K562 (cell line): ENCODE data around the gene SLC34A3. TPM values are rescaled to one million over a fixed set of nuclear protein-coding genes. Genes with fewer than 3 reads are reported as not detected.
A peak's percentile ranks its signal among the peaks of the same experiment; 100 is the strongest.

Experiments
- ATAC-seq: fragments of 200-7000 bp; cut with Tn5 transposase; 3 replicates; pipeline ENCODE4 v1.9.1; 2020; ENCODE audit warnings: moderate library complexity
- BruUV-seq: library from RNA; stranded (reverse); fragments of 400-500 nt; replicated peaks from 2 replicates; lab custom pipeline; 2021; lab: Mats Ljungman, UMichigan
- CTCF ChIA-PET: fragments of 300-600 bp; formaldehyde crosslinking; extraction: SDS; loops from one replicate; lab custom pipeline; 2021; ENCODE audit warnings: low intra/inter-chr PET ratio; lab: Yijun Ruan, JAX
- POLR2A ChIA-PET: fragments of 300-600, 350-650 bp; sonication (Branson Sonifier 250); formaldehyde crosslinking; extraction: SDS; loops from one replicate; lab custom pipeline; 2021; ENCODE audit warnings: antibody characterized with exemption, inconsistent platforms; lab: Yijun Ruan, JAX
- DNase-seq, 4 experiments: peaks; one replicate each; pipeline versions ENCODE4 v3.0.0 to v3.0.0-alpha.2; 2011 to 2018; ENCODE audit warnings: low spot score in 3 of 4, mixed read lengths in 3 of 4; ENCODE audit errors: extremely low read depth in 1 of 4
- FAIRE-seq: peaks from 2 replicates; lab custom pipeline; 2011; peaks lifted over from hg19 to GRCh38; lab: Jason Lieb, UNC
- H2AFZ ChIP-seq: 2 replicates; pipeline ENCODE4 v1.6.0; 2011; ENCODE audit warnings: low read depth, low read length, control low read depth, inconsistent platforms
- H3K27ac ChIP-seq: fragments of 200-600 bp; 3 replicates; pipeline ENCODE4 v1.8.0; 2011; ENCODE audit warnings: low read depth, mild to moderate bottlenecking, control low read depth, inconsistent platforms, low read length, moderate library complexity, mixed read lengths; ENCODE audit errors: extremely low read depth
- H3K27me3 ChIP-seq, 2 experiments: fragments of 300-600 bp in 1 of 2; 2 replicates in 1 of 2; 3 replicates in 1 of 2; pipeline versions ENCODE4 v1.6.0 to v1.8.0; 2011; ENCODE audit warnings: inconsistent platforms in 2 of 2, low read length in 2 of 2, mild to moderate bottlenecking in 1 of 2, mixed read lengths in 1 of 2, moderate library complexity in 1 of 2; ENCODE audit not compliant: control insufficient read depth in 2 of 2, insufficient read depth in 2 of 2
- H3K36me3 ChIP-seq: fragments of 300-600 bp; 3 replicates; pipeline ENCODE4 v1.8.0; 2011; ENCODE audit warnings: mild to moderate bottlenecking, low read length, inconsistent platforms; ENCODE audit not compliant: control insufficient read depth, insufficient read depth
- H3K4me1 ChIP-seq, 2 experiments: fragments of 200-600 bp in 1 of 2; replicated peaks in 1 of 2; 2 replicates in 1 of 2; 3 replicates in 1 of 2; pipeline versions ENCODE4 v1.5.1 to v1.8.0; 2011; ENCODE audit warnings: inconsistent platforms in 2 of 2, low read length in 2 of 2, mild to moderate bottlenecking in 1 of 2, mixed read lengths in 1 of 2, moderate library complexity in 1 of 2; ENCODE audit not compliant: control insufficient read depth in 2 of 2, insufficient read depth in 2 of 2
- H3K4me2 ChIP-seq: 2 replicates; pipeline ENCODE4 v1.6.1; 2011; ENCODE audit warnings: low read length, control low read depth, inconsistent platforms, mixed read lengths; ENCODE audit not compliant: insufficient read depth
- H3K4me3 ChIP-seq: fragments of 200-600 bp; sonication (generic), shearing (Covaris generic); 2 replicates; pipeline ENCODE4 v1.5.1; 2016; ENCODE audit warnings: control low read depth, inconsistent platforms
- H3K79me2 ChIP-seq: fragments of 200-600 bp; 3 replicates; pipeline ENCODE4 v1.8.0; 2011; ENCODE audit warnings: low read length, inconsistent platforms; ENCODE audit not compliant: control insufficient read depth, insufficient read depth
- H3K9ac ChIP-seq, 2 experiments: 2 replicates each; pipeline versions ENCODE4 v1.6.0 to v1.6.1; 2011; ENCODE audit warnings: low read depth in 2 of 2, low read length in 2 of 2, control low read depth in 1 of 2, inconsistent platforms in 1 of 2, mild to moderate bottlenecking in 1 of 2, mixed read lengths in 1 of 2; ENCODE audit not compliant: insufficient read depth in 1 of 2
- H3K9me1 ChIP-seq: one replicate; pipeline ENCODE4 v1.6.0; 2011; ENCODE audit warnings: inconsistent platforms, mild to moderate bottlenecking, low read length, moderate library complexity; ENCODE audit not compliant: control insufficient read depth, insufficient read depth
- H3K9me3 ChIP-seq: replicated peaks from 2 replicates; pipeline ENCODE4 v1.5.1; 2011; ENCODE audit warnings: low read depth, low read length, inconsistent platforms; ENCODE audit not compliant: control insufficient read depth, insufficient read depth
- H4K20me1 ChIP-seq: replicated peaks from 2 replicates; pipeline ENCODE4 v1.6.1; 2011; ENCODE audit warnings: low read length, inconsistent platforms, mixed read lengths; ENCODE audit not compliant: control insufficient read depth, insufficient read depth
- ARID2 ChIP-seq: fragments of 450-650 bp; IDR thresholded peaks from 2 replicates; pipeline ENCODE4 v1.6.1; 2017; ENCODE audit warnings: antibody characterized with exemption, mild to moderate bottlenecking
- BDP1 ChIP-seq: IDR thresholded peaks from 3 replicates; pipeline ENCODE4 v1.6.1; 2011; ENCODE audit not compliant: insufficient read length, insufficient read depth
- C11orf30 ChIP-seq: fragments of 450-650 bp; IDR thresholded peaks from 2 replicates; pipeline ENCODE4 v1.6.1; 2016; ENCODE audit warnings: low read depth, mild to moderate bottlenecking
- HDAC1 ChIP-seq, 2 experiments: fragments of 450-650 bp; IDR thresholded peaks; 2 replicates each; pipeline ENCODE4 v1.6.1; 2016 to 2017; ENCODE audit warnings: inconsistent platforms in 1 of 2, mild to moderate bottlenecking in 1 of 2, moderate library complexity in 1 of 2
- HDAC3 ChIP-seq: fragments of 450-650 bp; IDR thresholded peaks from 2 replicates; pipeline ENCODE4 v1.6.1; 2018; ENCODE audit warnings: borderline replicate concordance, mild to moderate bottlenecking, moderate library complexity; ENCODE audit not compliant: partially characterized antibody
- HEY1 ChIP-seq: fragments of 250-450 bp; sonication (Bioruptor Pico); IDR thresholded peaks from 2 replicates; pipeline ENCODE4 v1.5.0; 2020; ENCODE audit warnings: mild to moderate bottlenecking, moderate library complexity, borderline replicate concordance
- POLR2G ChIP-seq: fragments of 200-400 bp; formaldehyde crosslinking; IDR thresholded peaks from 2 replicates; pipeline ENCODE4 v1.6.1; 2017; ENCODE audit warnings: low read depth, mild to moderate bottlenecking, antibody characterized with exemption, low read length, moderate library complexity
- PURB ChIP-seq: sonication (generic); formaldehyde crosslinking; IDR thresholded peaks from 2 replicates; pipeline ENCODE4 v1.9.0; 2021; ENCODE audit warnings: low read depth, mild to moderate bottlenecking, missing genetic modification reagents
- SETDB1 ChIP-seq: IDR thresholded peaks from one replicate; pipeline ENCODE4 v1.6.1; 2012; ENCODE audit warnings: low read length, control low read depth, inconsistent platforms
- SREBF1 ChIP-seq: fragments of 150-350 bp; IDR thresholded peaks from 2 replicates; pipeline ENCODE4 v1.6.1; 2014; ENCODE audit warnings: antibody characterized with exemption, low read depth, low read length, borderline replicate concordance
- TRIM28 ChIP-seq: fragments of 450-650 bp; IDR thresholded peaks from 2 replicates; pipeline ENCODE4 v1.6.1; 2017
- ZNF121 ChIP-seq: sonication (generic); formaldehyde crosslinking; conservative IDR thresholded peaks from 2 replicates; pipeline ENCODE4 v1.8.0; 2022; ENCODE audit warnings: missing genetic modification reagents
- ZNF253 ChIP-seq: fragments of 250-450 bp; sonication (Bioruptor Pico); conservative IDR thresholded peaks from 2 replicates; pipeline ENCODE4 v1.6.1; 2021; ENCODE audit warnings: mild to moderate bottlenecking
- ZNF263 ChIP-seq: sonication (generic); formaldehyde crosslinking; IDR thresholded peaks from 2 replicates; pipeline ENCODE4 v1.8.0; 2022; ENCODE audit warnings: mild to moderate bottlenecking, missing genetic modification reagents, borderline replicate concordance
- ZNF282 ChIP-seq: sonication (generic); formaldehyde crosslinking; IDR thresholded peaks from 2 replicates; pipeline ENCODE4 v1.8.1; 2023; ENCODE audit warnings: missing genetic modification reagents
- ZNF316 ChIP-seq: fragments of 450-650 bp; IDR thresholded peaks from 2 replicates; pipeline ENCODE4 v1.6.1; 2016
- ZNF79 ChIP-seq: fragments of 250-450 bp; sonication (Bioruptor Pico); IDR thresholded peaks from 2 replicates; pipeline ENCODE4 v1.4.0; 2020; ENCODE audit warnings: low read depth, mild to moderate bottlenecking, moderate library complexity
- WGBS: fragments of 100-300 bp; shearing (Covaris generic); methylation state at CpG from one replicate; pipeline ENCODE4 v1.1.6; 2016; ENCODE audit warnings: low coverage, mixed read lengths; ENCODE audit not compliant: insufficient coverage; ENCODE audit errors: missing lambda C conversion rate; 5-methylcytosine and 5-hydroxymethylcytosine counted together
- in situ Hi-C: fragments of 300-500 bp; cut with MboI; formaldehyde crosslinking; loops from 4 replicates; pipeline ENCODE4 v1.15.0; 2018; ENCODE audit warnings: inconsistent platforms, mixed read lengths
- intact Hi-C: fragments of 100-400 bp; cut with micrococcal nuclease; formaldehyde crosslinking; loops from 2 replicates; pipeline ENCODE4 v1.14.2; 2022
- polyA plus RNA-seq, 8 experiments: library from polyadenylated mRNA; depleted of rRNA in 4 of 8; stranded (reverse) in 5 of 8; unstranded in 3 of 8; fragments of >200 nt; fragmentation: Nextera tagmentation in 2 of 8; fragmentation: Illumina TruSeq in 1 of 8; extraction: Ambion mirVana in 2 of 8; extraction: Trizol in 1 of 8; gene quantifications; 2 replicates each; pipeline versions ENCODE4 v1.2.1 to v1.2.3, GENCODE V29; 2011 to 2014; ENCODE audit warnings: inconsistent platforms in 1 of 8, missing spikeins in 1 of 8
- total RNA-seq, 7 experiments: library from RNA; depleted of rRNA in 6 of 7; stranded (reverse); fragments of >200 nt in 6 of 7; fragmentation: Illumina TruSeq in 2 of 7; extraction: Trizol in 2 of 7; gene quantifications; 2 replicates each; pipeline versions ENCODE4 v1.2.1 to v1.2.3, GENCODE V29; 2011 to 2021; ENCODE audit warnings: low replicate concordance in 1 of 7
- TF ChIP-seq, protein P1 (sequence below): fragments of 450-650 bp; IDR thresholded peaks from 2 replicates; pipeline ENCODE4 v1.6.1; 2016
- TF ChIP-seq, protein P2 (sequence below): sonication (generic); formaldehyde crosslinking; IDR thresholded peaks from 2 replicates; pipeline ENCODE4 v1.8.1; 2023; ENCODE audit warnings: mild to moderate bottlenecking, missing genetic modification reagents

The SLC34A3 gene
- total and polyA plus RNA-seq, 9 of the 15 experiments (the other 6 are each of a cell fraction or from before 2014, with no cell fraction given): not detected

DNA sequence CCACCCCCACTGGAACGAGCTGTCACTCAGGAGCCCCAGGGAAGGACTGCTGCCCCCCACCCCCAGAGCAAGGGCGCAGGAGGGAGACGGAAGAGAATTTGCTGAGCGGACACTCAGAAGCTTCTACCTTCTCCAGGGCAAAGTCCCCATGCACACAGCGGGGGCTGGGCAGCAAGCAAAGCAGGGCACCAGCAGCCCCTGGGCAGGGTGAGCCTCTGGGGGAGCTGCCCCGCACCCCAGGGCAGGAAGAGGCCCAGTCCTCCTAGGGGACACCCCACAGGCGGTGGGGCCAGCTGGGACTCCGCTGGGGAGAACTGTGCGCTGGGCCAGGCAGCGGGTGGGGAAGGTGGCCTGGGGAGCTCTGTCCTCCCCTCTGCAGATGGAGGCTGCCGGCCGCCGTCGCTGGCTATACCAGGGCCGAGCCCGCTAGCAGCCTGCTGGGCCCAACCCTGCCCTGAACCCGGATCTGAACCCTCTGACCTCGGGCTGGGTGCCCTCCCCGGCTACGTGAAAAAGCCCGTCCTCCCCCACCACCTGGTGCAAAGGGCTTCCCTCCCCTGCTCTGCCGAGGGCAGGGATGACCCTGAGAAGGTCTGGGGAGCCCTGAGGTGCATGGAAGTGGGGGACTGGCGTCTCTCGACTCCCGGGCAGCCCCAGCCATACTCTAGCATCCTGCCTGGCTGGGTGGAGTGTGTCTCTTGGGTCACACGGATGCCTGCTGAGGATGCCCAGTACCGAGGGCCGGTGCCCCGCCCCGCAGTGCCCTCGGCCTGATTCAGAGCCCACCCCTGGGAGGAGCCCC is 597 bp upstream of the SLC34A3 start:
- POLR2A ChIA-PET: interaction anchor here (0.6 to 1.6 kb wide), 4 partner anchors 11 to 41 kb away, joined by 3 to 9 read pairs (median 3); partner anchors contain the start of gene TUBB4B
- 64% methylated on average over 27 of the region's 31 CpGs for WGBS
- CTCF ChIA-PET: interaction anchor here (0.5 to 0.7 kb wide), 2 partner anchors 20 to 41 kb away, joined by 3 read pairs; partner anchors contain the start of gene SSNA1
- ATAC-seq (no peak), DNase-seq (no peak), FAIRE-seq (no peak)
- no peak overlapping the region for H3K4me2 ChIP-seq
- no peak overlapping the region for H3K27ac ChIP-seq
- no peaks in the 10 kb centered on the region for H3K9me3 ChIP-seq
- no peaks in the 10 kb centered on the region for H3K9me1 ChIP-seq
- intact Hi-C loops: no loop called here
- peaks cover 13 to 100% of the 10 kb centered on the region in 2 experiments for H3K4me1 ChIP-seq
- peak overlapping the region in 1 of 2 experiments; percentile 20; a peak in 1 of 4 replicates for H3K9ac ChIP-seq
- no peaks in the 10 kb centered on the region for H3K36me3 ChIP-seq
- in situ Hi-C loops: loop anchor here (5.0 to 25.0 kb wide), 3 partner anchors 43 to 443 kb away; partner anchors contain the start of genes ANAPC2, CCDC183, SSNA1 and TMEM141
- H3K79me2 ChIP-seq: no peaks in the 10 kb centered on the region
- H3K4me3 ChIP-seq: no peak overlapping the region
- no peaks in the 10 kb centered on the region for H4K20me1 ChIP-seq
- no peaks in the 10 kb centered on the region for H3K27me3 ChIP-seq
- H2AFZ ChIP-seq: no peak overlapping the region
- BruUV-seq: no TSS peak
- TF ChIP-seq PURB: no peak
- TF ChIP-seq, protein P1, sequence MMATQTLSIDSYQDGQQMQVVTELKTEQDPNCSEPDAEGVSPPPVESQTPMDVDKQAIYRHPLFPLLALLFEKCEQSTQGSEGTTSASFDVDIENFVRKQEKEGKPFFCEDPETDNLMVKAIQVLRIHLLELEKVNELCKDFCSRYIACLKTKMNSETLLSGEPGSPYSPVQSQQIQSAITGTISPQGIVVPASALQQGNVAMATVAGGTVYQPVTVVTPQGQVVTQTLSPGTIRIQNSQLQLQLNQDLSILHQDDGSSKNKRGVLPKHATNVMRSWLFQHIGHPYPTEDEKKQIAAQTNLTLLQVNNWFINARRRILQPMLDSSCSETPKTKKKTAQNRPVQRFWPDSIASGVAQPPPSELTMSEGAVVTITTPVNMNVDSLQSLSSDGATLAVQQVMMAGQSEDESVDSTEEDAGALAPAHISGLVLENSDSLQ: peak; percentile 10; the same call in 1 of the 2 replicates
- TF ChIP-seq HDAC3: no peak
- peak; percentile 53 for TF ChIP-seq C11orf30
- no peak for TF ChIP-seq SETDB1
- TF ChIP-seq ZNF263 (CRISPR knock-in tag): no peak
- TF ChIP-seq HDAC1 (IDR thresholded peaks at IDR 0.05): no peak
- no peak for TF ChIP-seq TRIM28
- TF ChIP-seq HEY1 (CRISPR knock-in tag): no peak
- peak; percentile 47; the same call in 1 of the 2 replicates for TF ChIP-seq POLR2G
- TF ChIP-seq ZNF121 (CRISPR knock-in tag): no peak
- TF ChIP-seq ZNF316: peak; percentile 53; the same call in 1 of the 2 replicates
- TF ChIP-seq ZNF79 (CRISPR knock-in tag): no peak
- TF ChIP-seq, protein P2, sequence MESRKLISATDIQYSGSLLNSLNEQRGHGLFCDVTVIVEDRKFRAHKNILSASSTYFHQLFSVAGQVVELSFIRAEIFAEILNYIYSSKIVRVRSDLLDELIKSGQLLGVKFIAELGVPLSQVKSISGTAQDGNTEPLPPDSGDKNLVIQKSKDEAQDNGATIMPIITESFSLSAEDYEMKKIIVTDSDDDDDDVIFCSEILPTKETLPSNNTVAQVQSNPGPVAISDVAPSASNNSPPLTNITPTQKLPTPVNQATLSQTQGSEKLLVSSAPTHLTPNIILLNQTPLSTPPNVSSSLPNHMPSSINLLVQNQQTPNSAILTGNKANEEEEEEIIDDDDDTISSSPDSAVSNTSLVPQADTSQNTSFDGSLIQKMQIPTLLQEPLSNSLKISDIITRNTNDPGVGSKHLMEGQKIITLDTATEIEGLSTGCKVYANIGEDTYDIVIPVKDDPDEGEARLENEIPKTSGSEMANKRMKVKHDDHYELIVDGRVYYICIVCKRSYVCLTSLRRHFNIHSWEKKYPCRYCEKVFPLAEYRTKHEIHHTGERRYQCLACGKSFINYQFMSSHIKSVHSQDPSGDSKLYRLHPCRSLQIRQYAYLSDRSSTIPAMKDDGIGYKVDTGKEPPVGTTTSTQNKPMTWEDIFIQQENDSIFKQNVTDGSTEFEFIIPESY (CRISPR knock-in tag): peak; percentile 89
- TF ChIP-seq ARID2: no peak
- TF ChIP-seq BDP1: no peak
- no peak for TF ChIP-seq ZNF282 (CRISPR knock-in tag)
- no peak for TF ChIP-seq SREBF1
- TF ChIP-seq ZNF253 (CRISPR knock-in tag): no peak
